Kidney (tissue), 14 donors: ENCODE data around the gene SAMM50. TPM values are rescaled to one million over a fixed set of nuclear protein-coding genes. Genes with fewer than 3 reads are reported as not detected.

Experiments
- DNase-seq, 5 donors: peaks; one replicate each; pipeline ENCODE4 v3.0.0-alpha.2; 2013 to 2020
- FAIRE-seq: peaks from 2 replicates; lab custom pipeline; 2012; peaks lifted over from hg19 to GRCh38; lab: Jason Lieb, UNC
- H3K27ac ChIP-seq, 2 donors: one replicate each; pipeline ENCODE4 v1.7.0; 2013; ENCODE audit warnings: low read depth in 2 of 2, low read length in 2 of 2, inconsistent platforms in 1 of 2
- H3K27me3 ChIP-seq: one replicate; pipeline ENCODE4 v1.7.1; 2013; ENCODE audit warnings: low read length, inconsistent platforms; ENCODE audit not compliant: control insufficient read depth, insufficient read depth
- H3K36me3 ChIP-seq, 3 donors: one replicate each; pipeline versions ENCODE4 v1.7.0 to v1.7.1; 2013; ENCODE audit warnings: low read length in 3 of 3, control low read depth in 1 of 3, inconsistent platforms in 1 of 3; ENCODE audit not compliant: insufficient read depth in 3 of 3, control insufficient read depth in 2 of 3
- H3K4me1 ChIP-seq, 3 donors: one replicate each; pipeline versions ENCODE4 v1.7.0 to v1.7.1; 2013; ENCODE audit warnings: low read length in 3 of 3, inconsistent platforms in 1 of 3, low read depth in 1 of 3; ENCODE audit not compliant: control insufficient read depth in 2 of 3, insufficient read depth in 2 of 3
- H3K4me3 ChIP-seq, 3 donors: one replicate each; pipeline versions ENCODE4 v1.7.0 to v1.8.1; 2013; ENCODE audit warnings: low read length in 3 of 3, control low read depth in 1 of 3, inconsistent platforms in 1 of 3
- H3K9ac ChIP-seq, 3 donors: one replicate each; pipeline versions ENCODE4 v1.7.0 to v1.7.1; 2013; ENCODE audit warnings: low read length in 3 of 3, control low read depth in 1 of 3, inconsistent platforms in 1 of 3
- H3K9me3 ChIP-seq, 3 donors: one replicate each; pipeline versions ENCODE4 v1.7.0 to v1.7.1; 2013; ENCODE audit warnings: low read length in 3 of 3, control low read depth in 1 of 3, inconsistent platforms in 1 of 3; ENCODE audit not compliant: control insufficient read depth in 2 of 3, insufficient read depth in 1 of 3
- CTCF ChIP-seq: IDR thresholded peaks from 3 replicates; pipeline ENCODE4 v1.5.1; 2012; ENCODE audit warnings: mild to moderate bottlenecking, moderate library complexity, borderline replicate concordance; ENCODE audit not compliant: insufficient read depth; ENCODE audit errors: extremely low read depth
- intact Hi-C: fragments of 100-400 bp; cut with DNase I; formaldehyde crosslinking; loops from one replicate; pipeline ENCODE4 v1.11.1; 2022
- polyA plus RNA-seq: library from polyadenylated mRNA; stranded (reverse); fragments of 350-450 nt; fragmentation: Illumina TruSeq; extraction: RNeasy Lipid Tissue Mini Kit (QIAGEN cat#74804); gene quantifications from one replicate; pipeline ENCODE4 v1.2.3, GENCODE V29; 2014; ENCODE audit warnings: low read depth, low replicate concordance; ENCODE audit not compliant: insufficient read depth
- total RNA-seq: library from RNA; stranded (reverse); fragmentation: NEBNext Ultra II Directional; extraction: Animal tissue kit (Norgen Biotek cat#: 25700); gene quantifications from one replicate; pipeline ENCODE4 v1.2.1, GENCODE V29; 2021
- donor health status: control.
- donor health status: control.
- donor health status: control.
- donor health status: control.
- donor health status: control.
- donor health status: DM: yes; HTN: yes; CAD: no.
- donor health status: Normal renal cell carcinoma (clear cell type).

The SAMM50 gene
- total and polyA plus RNA-seq, 2 donors from 2014 or later = 34.9 to 57.0 TPM

- no peak overlapping the region for H3K9ac ChIP-seq
- peaks cover 0 to 58% (median 51%) of the 10 kb centered on the region in 3 donors for H3K36me3 ChIP-seq
- TF ChIP-seq CTCF = no peak
- intact Hi-C loops = no loop called here
- no peaks in the 10 kb centered on the region for H3K27me3 ChIP-seq
- H3K27ac ChIP-seq = no peak overlapping the region
- H3K9me3 ChIP-seq = no peaks in the 10 kb centered on the region
- DNase-seq (no peak), FAIRE-seq (no peak)
- no peaks in the 10 kb centered on the region for H3K4me1 ChIP-seq
- H3K4me3 ChIP-seq = no peak overlapping the region
Observed at GRCh38 chr22:43976861-43977795, 21.9 kb downstream of the SAMM50 start.

GRCh38 chr22:43978558-43978957 is 23.3 kb downstream of the SAMM50 start:
- Histone ChIP-seq H3K4me1 (no peaks in the 10 kb centered on the region), H3K27me3 (no peaks in the 10 kb centered on the region), H3K27ac (no peak overlapping the region), H3K36me3 (peaks cover under 1 to 55% (median 41%) of the 10 kb centered on the region in 3 donors), H3K4me3 (no peak overlapping the region), H3K9ac (no peak overlapping the region), H3K9me3 (no peaks in the 10 kb centered on the region)
- intact Hi-C loops = no loop called here
- no peak for FAIRE-seq
- DNase-seq = no peak
- no peak for TF ChIP-seq CTCF

- peaks cover 5 to 49% (median 42%) of the 10 kb centered on the region in 3 donors for H3K36me3 ChIP-seq
- no peaks in the 10 kb centered on the region for H3K9me3 ChIP-seq
- TF ChIP-seq CTCF = no peak
- H3K27me3 ChIP-seq = no peaks in the 10 kb centered on the region
- no peak overlapping the region for H3K4me3 ChIP-seq
- DNase-seq = no peak
- H3K4me1 ChIP-seq = no peaks in the 10 kb centered on the region
- H3K27ac ChIP-seq = no peak overlapping the region
- intact Hi-C loops = no loop called here
- no peak for FAIRE-seq
- H3K9ac ChIP-seq = no peak overlapping the region
Observed at GRCh38 chr22:43980579-43980978, 25.3 kb downstream of the SAMM50 start.
